Liver (tissue), 9 donors: ENCODE measurements around the gene RASA3. TPM values are rescaled to one million over a fixed set of nuclear protein-coding genes. Genes with fewer than 3 reads are reported as not detected.
A peak's percentile ranks its signal among the peaks of the same experiment; 100 is the strongest.

Experiments used
- DNase-seq: peaks from one replicate; pipeline ENCODE4 v3.0.0-alpha.2; 2017; ENCODE audit warnings: low spot score
- H3K27ac ChIP-seq, 2 donors: one replicate each; pipeline ENCODE4 v1.7.0; 2013; ENCODE audit warnings: inconsistent platforms in 2 of 2, low read length in 2 of 2, control low read depth in 1 of 2, low read depth in 1 of 2, mild to moderate bottlenecking in 1 of 2
- H3K27me3 ChIP-seq, 4 donors: one replicate each; pipeline versions ENCODE4 v1.6.1 to v1.7.0; 2013; ENCODE audit warnings: low read length in 3 of 4, inconsistent platforms in 1 of 4, mild to moderate bottlenecking in 1 of 4, moderate library complexity in 1 of 4; ENCODE audit not compliant: control insufficient read depth in 4 of 4, insufficient read depth in 4 of 4
- H3K36me3 ChIP-seq, 4 donors: one replicate each; pipeline versions ENCODE4 v1.6.1 to v1.7.0; 2013; ENCODE audit warnings: low read length in 3 of 4, mild to moderate bottlenecking in 3 of 4, low read depth in 1 of 4, moderate library complexity in 1 of 4; ENCODE audit not compliant: control insufficient read depth in 4 of 4, insufficient read depth in 3 of 4
- H3K4me1 ChIP-seq, 4 donors: one replicate each; pipeline versions ENCODE4 v1.6.1 to v1.7.0; 2013; ENCODE audit warnings: low read length in 3 of 4, mild to moderate bottlenecking in 3 of 4, moderate library complexity in 1 of 4; ENCODE audit not compliant: control insufficient read depth in 4 of 4, insufficient read depth in 4 of 4
- H3K4me3 ChIP-seq, 3 donors: one replicate each; pipeline versions ENCODE4 v1.6.1 to v1.7.0; 2013; ENCODE audit warnings: low read length in 3 of 3, control low read depth in 1 of 3, low read depth in 1 of 3, mild to moderate bottlenecking in 1 of 3
- H3K9ac ChIP-seq, 2 donors: one replicate each; pipeline ENCODE4 v1.7.0; 2013; ENCODE audit warnings: low read length in 2 of 2, mild to moderate bottlenecking in 2 of 2, moderate library complexity in 2 of 2, control low read depth in 1 of 2, low read depth in 1 of 2
- H3K9me3 ChIP-seq, 4 donors: one replicate each; pipeline versions ENCODE4 v1.6.1 to v1.7.0; 2013; ENCODE audit warnings: low read length in 3 of 4; ENCODE audit not compliant: control insufficient read depth in 4 of 4
- ATF3 ChIP-seq: IDR thresholded peaks from 2 replicates; pipeline ENCODE4 v1.6.1; 2016; ENCODE audit warnings: antibody characterized with exemption
- EGR1 ChIP-seq, 2 donors: IDR thresholded peaks; 2 replicates each; pipeline ENCODE4 v1.6.1; 2016 to 2018; ENCODE audit warnings: antibody characterized with exemption in 2 of 2, low read depth in 2 of 2
- FOXA1 ChIP-seq: IDR thresholded peaks from 2 replicates; pipeline ENCODE4 v1.6.1; 2016; ENCODE audit warnings: antibody characterized with exemption
- FOXA2 ChIP-seq: IDR thresholded peaks from 2 replicates; pipeline ENCODE4 v1.6.1; 2016; ENCODE audit warnings: antibody characterized with exemption
- GABPA ChIP-seq, 2 donors: IDR thresholded peaks in 1 of 2; conservative IDR thresholded peaks in 1 of 2; 2 replicates each; pipeline ENCODE4 v1.6.1; 2016; ENCODE audit warnings: antibody characterized with exemption in 2 of 2, mild to moderate bottlenecking in 1 of 2, moderate library complexity in 1 of 2
- HNF4A ChIP-seq, 2 donors: conservative IDR thresholded peaks; 2 replicates each; pipeline ENCODE4 v1.6.1; 2016; ENCODE audit warnings: antibody characterized with exemption in 2 of 2, mild to moderate bottlenecking in 2 of 2
- HNF4G ChIP-seq: IDR thresholded peaks from 2 replicates; pipeline ENCODE4 v1.6.1; 2016; ENCODE audit warnings: antibody characterized with exemption
- JUND ChIP-seq, 2 donors: IDR thresholded peaks; 2 replicates each; pipeline ENCODE4 v1.6.1; 2016; ENCODE audit warnings: antibody characterized with exemption in 2 of 2
- NR2F2 ChIP-seq: IDR thresholded peaks from 2 replicates; pipeline ENCODE4 v1.6.1; 2016; ENCODE audit warnings: antibody characterized with exemption
- RAD21 ChIP-seq, 2 donors: IDR thresholded peaks; 2 replicates each; pipeline ENCODE4 v1.6.1; 2016; ENCODE audit warnings: antibody characterized with exemption in 2 of 2, mild to moderate bottlenecking in 2 of 2
- REST ChIP-seq: IDR thresholded peaks from 2 replicates; pipeline ENCODE4 v1.6.1; 2016; ENCODE audit warnings: antibody characterized with exemption, mild to moderate bottlenecking
- RXRA ChIP-seq, 2 donors: IDR thresholded peaks; 2 replicates each; pipeline ENCODE4 v1.6.1; 2017 to 2018; ENCODE audit warnings: antibody characterized with exemption in 2 of 2, mild to moderate bottlenecking in 1 of 2
- SP1 ChIP-seq: IDR thresholded peaks from 2 replicates; pipeline ENCODE4 v1.6.1; 2018; ENCODE audit warnings: antibody characterized with exemption, mild to moderate bottlenecking
- TAF1 ChIP-seq: conservative IDR thresholded peaks from 2 replicates; pipeline ENCODE4 v1.6.1; 2016; ENCODE audit warnings: antibody characterized with exemption, mild to moderate bottlenecking
- YY1 ChIP-seq: IDR thresholded peaks from 2 replicates; pipeline ENCODE4 v1.6.1; 2016; ENCODE audit warnings: antibody characterized with exemption, mild to moderate bottlenecking
- ZBTB33 ChIP-seq: IDR thresholded peaks from 2 replicates; pipeline ENCODE4 v1.6.1; 2016; ENCODE audit warnings: antibody characterized with exemption
- WGBS: extraction: QIAGEN DNeasy Blood & Tissue Kit; methylation state at CpG from one replicate; pipeline ENCODE4 v1.1.7; 2013; 5-methylcytosine and 5-hydroxymethylcytosine counted together
- polyA plus RNA-seq, 2 donors: library from polyadenylated mRNA; stranded (reverse) in 1 of 2; unstranded in 1 of 2; fragments of 200-250 nt in 1 of 2; fragments of >200 nt in 1 of 2; fragmentation: Nextera tagmentation in 1 of 2; extraction: Ambion mirVana in 1 of 2; gene quantifications; one replicate each; pipeline versions ENCODE4 v1.2.1 to v1.2.3, GENCODE V29; 2013 to 2015
- total RNA-seq, 2 donors: library from RNA; depleted of rRNA; stranded (reverse); fragments of >200 nt; gene quantifications; one replicate each; pipeline ENCODE4 v1.2.3, GENCODE V29; 2014
- donor health status: healthy.
- donor health status: healthy.
- donor health status: healthy.
- donor health status: healthy.
- donor health status: healthy.

RASA3 gene
- total RNA-seq (1 to 10 TPM; 5.8 to 5.9 TPM), polyA plus RNA-seq (1 to 10 TPM in 1 of 2 donors, under 1 TPM in 1; 0.64 to 1.8 TPM)

GRCh38 chr13:114132419-114133121, at the start of gene RASA3:
Gene RASA3 (minus strand): TSS chr13:114132623. CDS start chr13:114132489, 134 bp downstream.
- Histone ChIP-seq H3K27ac (peak within 1 kb of the TSS; percentile 81 to 82), H3K9me3 (no peaks in the 10 kb centered on the region), H3K4me3 (peak within 1 kb of the TSS; percentile 47 to 68 (median 67)), H3K36me3 (no peaks in the 10 kb centered on the region), H3K9ac (peak within 1 kb of the TSS in 1 of 2 donors; percentile 1), H3K4me1 (peaks cover 12 to 31% (median 21%) of the 10 kb centered on the region in 4 donors), H3K27me3 (no peaks in the 10 kb centered on the region)
- no peak for TF ChIP-seq SP1
- TF ChIP-seq RXRA (IDR thresholded peaks at IDR 0.05): no peak
- no peak for TF ChIP-seq YY1
- no peak for TF ChIP-seq HNF4G
- no peak for TF ChIP-seq FOXA2
- no peak for TF ChIP-seq ZBTB33
- no peak for TF ChIP-seq HNF4A (conservative IDR thresholded peaks at IDR 0.05)
- no peak for TF ChIP-seq FOXA1
- TF ChIP-seq GABPA (IDR thresholded peaks at IDR 0.05 in 1 of 2, conservative IDR thresholded peaks at IDR 0.05 in 1 of 2): no peak
- no peak for TF ChIP-seq TAF1
- TF ChIP-seq NR2F2: no peak
- TF ChIP-seq ATF3: no peak
- TF ChIP-seq EGR1 (IDR thresholded peaks at IDR 0.05; ENCODE audit: low read depth in 2 of 2): no peak
- TF ChIP-seq JUND (IDR thresholded peaks at IDR 0.05): no peak
- TF ChIP-seq REST: no peak
- DNase-seq: peak; percentile 72
- WGBS: under 1% methylated on average over 81 of the region's 81 CpGs

GRCh38 chr13:114179087-114179658, 46.8 kb upstream of the RASA3 start, which contains the start of gene CFAP97D2:
Gene CFAP97D2 (plus strand): TSS chr13:114179257. CDS start chr13:114179331, 74 bp downstream.
- Histone ChIP-seq H3K36me3 (no peaks in the 10 kb centered on the region), H3K4me1 (no peaks in the 10 kb centered on the region), H3K9ac (no peak within 1 kb of the TSS), H3K27ac (no peak within 1 kb of the TSS), H3K27me3 (no peaks in the 10 kb centered on the region), H3K4me3 (no peak within 1 kb of the TSS), H3K9me3 (no peaks in the 10 kb centered on the region)
- no peak for DNase-seq
- 55% methylated on average over 13 of the region's 13 CpGs for WGBS
- TF ChIP-seq RAD21 (IDR thresholded peaks at IDR 0.05): no peak
- no peak for TF ChIP-seq SP1
- no peak for TF ChIP-seq YY1
- no peak for TF ChIP-seq JUND (IDR thresholded peaks at IDR 0.05)
